HG03457 (cell line): ENCODE data around the gene HERC2.

Source experiments
- ATAC-seq: cut with Tn5 transposase; IDR thresholded peaks from one replicate; pipeline ENCODE4 v1.9.1; 2021; ENCODE audit warnings: moderate number of reproducible peaks; ENCODE audit not compliant: unreplicated experiment

The HERC2 gene

GRCh38 chr15:28114721-28115622, 207.0 kb downstream of the HERC2 start:
- ATAC-seq, result no peak

DNA sequence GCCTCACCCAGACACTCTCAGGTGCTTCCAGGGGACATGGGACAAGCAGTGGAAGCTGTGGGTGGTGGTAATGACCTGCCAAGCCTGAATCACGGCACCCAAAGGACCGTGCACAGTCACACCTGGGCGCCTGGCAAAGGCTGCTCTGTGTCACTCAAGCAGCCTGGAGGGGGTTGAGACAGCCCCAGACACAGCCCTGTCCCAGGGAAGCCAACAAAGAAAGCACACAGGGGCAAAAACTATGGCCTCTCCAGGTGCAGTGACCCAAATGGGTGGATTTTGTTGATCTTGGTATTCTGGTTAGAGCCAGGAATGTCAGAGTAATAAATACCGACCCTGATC, 207.9 kb downstream of the HERC2 start:
- ATAC-seq, result no peak

- no peak for ATAC-seq
These were observed 208.4 kb downstream of the HERC2 start for GRCh38 chr15:28113394-28114113.

DNA sequence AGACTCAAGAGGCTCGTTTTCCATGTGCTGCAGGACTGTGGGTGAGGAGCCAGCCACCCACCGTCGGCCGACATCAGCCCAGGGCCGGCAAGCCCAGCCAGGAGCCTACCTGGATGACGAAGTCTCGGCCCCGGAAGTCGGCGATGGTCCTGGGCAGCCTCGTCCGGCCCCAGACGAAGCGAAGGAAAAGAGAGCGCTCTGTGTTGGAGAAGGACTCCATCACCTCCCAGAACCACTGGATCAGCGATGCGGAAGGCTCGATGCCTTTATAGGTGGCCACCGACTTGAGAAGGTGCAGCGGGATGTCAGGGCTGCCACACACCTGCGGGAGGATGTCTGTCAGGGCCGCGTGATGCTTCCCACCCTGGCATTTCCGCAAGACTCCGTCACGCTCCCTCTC, 209.0 kb downstream of the HERC2 start:
- ATAC-seq, result no peak

- ATAC-seq, result no peak
These were observed 209.7 kb downstream of the HERC2 start for GRCh38 chr15:28112101-28112760.

DNA sequence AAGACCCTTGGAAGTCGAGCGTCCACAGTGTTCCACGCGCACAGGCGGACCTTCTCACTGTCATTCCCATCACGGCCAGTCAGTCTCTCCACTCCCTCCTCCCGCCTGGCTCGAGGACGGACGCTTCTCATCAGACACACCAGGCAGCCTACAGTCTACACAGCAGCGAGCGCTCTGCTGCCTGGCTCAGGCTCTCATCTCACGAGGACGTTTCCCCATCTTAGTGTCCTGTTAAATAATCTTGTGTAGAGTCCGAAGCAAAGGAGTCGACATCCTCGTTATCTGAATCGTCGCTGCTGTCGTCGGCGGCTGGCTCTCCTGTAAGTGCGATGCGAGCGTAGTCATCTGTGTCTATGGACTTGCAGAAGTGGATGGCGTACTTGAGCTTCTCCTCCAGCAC, 210.4 kb downstream of the HERC2 start:
- ATAC-seq, result no peak

DNA sequence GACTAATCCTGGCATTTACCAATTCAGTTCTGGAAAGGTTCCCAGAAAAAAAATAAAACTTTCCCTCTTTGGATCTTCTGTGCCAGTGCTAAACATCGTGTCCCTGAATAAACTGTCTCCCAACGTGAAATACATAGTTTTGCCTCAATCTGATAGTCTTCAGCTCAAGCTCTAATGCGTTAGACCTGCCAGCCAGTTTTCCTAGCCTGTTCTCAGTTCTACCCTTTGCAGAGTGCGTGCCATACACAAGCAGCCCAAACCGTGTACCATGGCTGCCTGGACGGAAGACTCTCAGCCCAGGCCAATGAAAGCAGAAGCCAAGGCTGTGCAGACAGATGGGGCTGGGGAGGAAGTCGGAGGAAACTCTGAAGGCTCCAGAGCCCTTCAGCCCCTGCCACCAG, 211.5 kb downstream of the HERC2 start:
- ATAC-seq, result no peak

GRCh38 chr15:28109626-28110455, 212.1 kb downstream of the HERC2 start:
- ATAC-seq, result no peak

DNA sequence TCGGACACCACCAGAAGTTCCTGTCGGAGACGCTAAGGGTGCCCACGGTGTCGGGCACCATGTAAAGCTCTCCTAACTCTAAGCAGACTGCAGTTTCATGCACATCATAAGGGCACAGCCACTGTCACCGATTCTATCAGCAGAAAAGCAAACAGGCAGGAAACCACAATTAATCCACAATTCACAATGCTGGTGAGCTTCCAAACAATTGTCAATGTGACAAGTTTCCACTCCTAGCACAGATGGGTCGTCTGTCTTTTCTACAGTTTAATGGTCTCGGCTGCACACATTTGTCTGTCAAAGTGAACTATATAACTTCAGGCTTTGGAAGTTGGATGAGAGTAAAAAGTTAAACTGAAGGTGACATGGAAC, 214.1 kb downstream of the HERC2 start:
- ATAC-seq, result no peak

DNA sequence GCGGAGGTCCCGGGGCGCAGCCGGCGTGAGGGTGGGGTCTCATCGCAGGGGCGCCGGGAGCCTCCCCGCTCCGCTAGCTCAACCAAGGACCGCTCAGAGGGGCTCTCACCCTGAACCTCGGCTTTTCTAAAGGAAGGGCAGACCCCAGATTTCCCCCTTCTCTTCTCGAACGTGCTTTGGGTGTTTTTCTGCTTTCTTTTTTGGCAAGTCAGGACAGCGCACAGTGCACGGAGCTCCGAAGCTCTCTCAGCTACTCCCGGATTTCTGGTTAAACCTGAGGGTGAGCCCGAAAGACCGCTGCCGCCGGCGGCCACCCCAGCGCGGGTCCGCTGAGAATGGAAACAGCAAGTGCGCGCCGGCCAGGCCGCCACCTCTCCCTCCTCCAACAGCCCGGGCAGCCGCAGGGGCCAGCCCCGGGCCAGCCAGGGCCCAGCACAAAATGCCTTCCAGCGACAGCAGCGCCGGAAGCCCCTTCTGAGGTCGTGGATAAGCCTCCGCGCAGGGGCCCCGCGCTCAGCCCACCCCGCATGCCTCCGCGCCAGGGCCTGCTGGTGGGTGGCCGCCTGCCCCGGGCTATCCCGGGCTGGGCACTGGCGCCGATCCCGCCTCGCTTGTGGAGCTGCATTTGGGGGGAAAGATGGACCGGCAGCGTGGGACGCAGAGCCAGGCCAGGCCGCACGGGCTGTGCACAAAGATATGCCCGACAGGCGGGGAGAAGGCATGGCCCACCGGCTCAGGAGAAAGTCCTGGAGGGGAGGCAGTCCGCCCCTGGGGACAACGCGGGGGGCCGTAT, 214.7 kb downstream of the HERC2 start:
- no peak for ATAC-seq

DNA sequence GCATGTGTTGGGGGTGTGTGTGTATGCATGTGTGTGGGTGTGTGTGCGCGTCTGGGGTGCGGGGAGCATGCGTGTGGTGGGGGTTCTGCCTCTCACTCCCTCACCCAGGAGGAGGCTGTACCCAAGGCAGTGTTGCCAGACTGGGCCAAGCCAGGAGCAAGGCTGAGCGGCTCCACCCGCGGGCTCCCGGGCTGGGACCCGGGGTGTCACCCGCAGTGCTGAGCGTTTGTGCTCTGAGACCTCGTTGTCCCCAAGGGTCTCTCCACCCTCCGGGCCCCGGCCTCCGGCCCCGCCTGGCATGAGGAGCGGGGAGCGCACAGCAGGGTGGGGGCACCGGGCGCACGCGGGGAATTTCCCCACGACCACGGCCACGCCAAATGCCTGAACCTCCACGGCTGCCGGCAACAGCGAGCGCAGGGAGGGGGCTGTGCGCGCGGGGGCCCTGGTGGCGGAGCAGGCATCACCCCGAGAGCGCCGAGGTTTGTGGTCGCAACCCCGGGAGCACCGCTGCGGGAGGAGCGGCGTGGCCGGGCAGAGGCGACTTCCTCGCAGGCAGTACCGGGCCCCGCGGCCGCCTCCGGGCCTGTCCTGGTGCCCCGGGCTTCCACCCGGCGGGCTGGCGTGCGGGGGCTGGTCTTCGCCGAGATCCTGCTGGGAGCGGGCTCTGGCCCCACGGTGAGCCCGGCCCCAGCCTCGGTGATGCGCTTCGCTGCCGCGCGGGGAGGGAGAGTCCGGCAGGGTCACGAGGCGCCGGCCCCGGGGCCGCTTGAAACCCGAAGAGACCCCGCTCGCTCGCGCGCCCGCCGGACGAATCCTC, 215.5 kb downstream of the HERC2 start:
- ATAC-seq, result no peak

GRCh38 chr15:28105793-28106192, 216.2 kb downstream of the HERC2 start:
- ATAC-seq, result no peak

DNA sequence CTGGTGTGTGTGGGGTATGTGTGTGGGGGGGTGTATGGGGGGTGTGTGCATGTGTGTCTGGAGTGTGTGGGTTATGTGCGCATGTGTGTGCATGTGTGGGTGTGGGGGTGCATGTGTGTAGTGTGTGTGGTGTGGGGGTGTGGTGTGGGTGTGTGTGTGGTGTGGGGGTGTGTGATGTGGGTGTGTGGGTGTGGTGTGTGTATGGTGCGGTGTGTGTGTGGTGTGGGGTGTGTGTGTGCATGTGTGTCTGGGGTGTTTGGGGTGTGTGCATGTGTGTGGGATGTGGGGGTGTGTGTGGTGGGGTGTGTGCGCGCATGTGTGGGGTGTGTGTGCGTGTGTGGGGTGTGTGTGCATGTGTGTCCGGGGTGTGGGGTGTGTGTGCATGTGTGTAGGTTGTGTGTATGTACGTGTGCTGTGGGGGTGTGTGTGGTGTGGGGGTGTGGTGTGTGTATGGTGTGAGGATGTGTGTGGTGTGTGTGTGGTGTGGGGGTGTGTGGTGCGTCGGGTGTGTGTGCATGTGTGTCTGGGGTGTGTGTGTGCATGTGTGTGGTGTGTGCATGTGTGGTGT, 216.7 kb downstream of the HERC2 start:
- no peak for ATAC-seq

DNA sequence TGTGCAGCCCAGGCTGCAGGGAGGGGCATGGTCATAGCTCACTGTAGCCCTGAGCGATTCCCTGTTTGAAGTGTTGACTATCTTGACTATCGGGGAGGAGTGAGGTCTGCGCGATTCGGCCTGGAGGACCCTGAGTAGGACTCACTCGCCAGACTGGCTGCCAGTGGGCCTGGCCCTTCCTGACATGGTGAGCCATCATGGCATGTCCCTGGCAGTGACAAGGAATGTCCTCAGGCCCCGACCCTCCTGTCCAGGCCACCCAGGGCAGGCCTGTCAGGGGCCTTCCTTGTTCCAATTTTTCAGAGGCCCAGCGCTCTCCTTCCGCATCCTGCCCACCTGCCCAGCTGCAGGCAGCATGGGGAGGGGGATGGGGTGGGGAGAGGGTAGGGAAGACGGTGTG, 217.7 kb downstream of the HERC2 start:
- ATAC-seq, result no peak

DNA sequence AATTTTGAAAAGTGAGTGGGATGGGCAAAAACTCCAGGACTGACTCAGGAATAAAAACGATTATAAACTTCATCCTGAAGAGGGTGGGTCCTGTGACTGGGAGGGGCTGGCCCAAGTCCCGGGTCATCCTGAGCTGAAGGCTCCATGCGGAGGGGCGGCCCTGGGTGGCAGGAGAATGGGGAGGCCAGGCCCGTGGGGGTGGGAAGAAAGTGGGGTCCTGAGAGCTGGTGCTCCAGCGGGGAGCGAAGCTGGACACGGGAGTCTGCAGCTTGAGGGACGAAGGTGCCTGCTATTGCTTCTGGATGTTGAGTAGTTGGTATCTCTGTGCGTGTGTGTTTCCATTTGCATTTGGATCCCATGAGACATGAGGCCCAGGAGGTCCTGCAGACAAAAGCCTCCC, 218.1 kb downstream of the HERC2 start:
- ATAC-seq, result no peak

- no peak for ATAC-seq
These were observed 220.0 kb downstream of the HERC2 start for GRCh38 chr15:28101983-28102441.

GRCh38 chr15:28101201-28101600, 220.8 kb downstream of the HERC2 start:
- ATAC-seq, result no peak

GRCh38 chr15:28100516-28101195, 221.3 kb downstream of the HERC2 start:
- ATAC-seq, result no peak
